IMR-90 (cell line): ENCODE measurements around the gene WARS2. TPM values are rescaled to one million over a fixed set of nuclear protein-coding genes. Genes with fewer than 3 reads are reported as not detected.

Experiments
- ATAC-seq: fragments of 200-7000 bp; cut with Tn5 transposase; 2 replicates; pipeline ENCODE4 v1.9.1; 2020; ENCODE audit warnings: low read depth, mild to moderate bottlenecking, moderate library complexity
- BruUV-seq: library from RNA; stranded (reverse); fragments of 400-500 nt; replicated peaks from 2 replicates; lab custom pipeline; 2021; lab: Mats Ljungman, UMichigan
- CTCF ChIA-PET: fragments of 300-600 bp; formaldehyde crosslinking; extraction: SDS; loops from one replicate; lab custom pipeline; 2021; ENCODE audit warnings: antibody characterized with exemption; lab: Yijun Ruan, JAX
- POLR2A ChIA-PET: fragments of 300-600 bp; sonication (Branson Sonifier 250); formaldehyde crosslinking; loops from one replicate; lab custom pipeline; 2022; ENCODE audit warnings: antibody characterized with exemption; ENCODE audit not compliant: unreplicated experiment; lab: Charles Lee
- DNase-seq: peaks from one replicate; pipeline ENCODE4 v3.0.0; 2013
- H2AFZ ChIP-seq: replicated peaks from 2 replicates; pipeline ENCODE3; 2013; ENCODE audit warnings: low read length, mild to moderate bottlenecking; ENCODE audit not compliant: poor library complexity
- H2AK5ac ChIP-seq: 2 replicates; pipeline ENCODE4 v1.6.1; 2013; ENCODE audit warnings: low read depth, low read length, inconsistent platforms
- H2AK9ac ChIP-seq: replicated peaks from 2 replicates; pipeline ENCODE3; 2013; ENCODE audit warnings: mild to moderate bottlenecking, low read depth, low read length, moderate library complexity; ENCODE audit not compliant: poor library complexity
- H2BK120ac ChIP-seq: 2 replicates; pipeline ENCODE4 v1.6.1; 2013; ENCODE audit warnings: low read depth, low read length, inconsistent platforms
- H2BK15ac ChIP-seq: 3 replicates; pipeline ENCODE4 v1.6.1; 2013; ENCODE audit warnings: low read depth, low read length, inconsistent platforms
- H2BK20ac ChIP-seq: 2 replicates; pipeline ENCODE4 v1.6.1; 2013; ENCODE audit warnings: low read depth, mild to moderate bottlenecking, inconsistent platforms, low read length, moderate library complexity
- H2BK5ac ChIP-seq: 2 replicates; pipeline ENCODE4 v1.6.1; 2013; ENCODE audit warnings: mild to moderate bottlenecking, low read depth, low read length, inconsistent platforms; ENCODE audit not compliant: poor library complexity, severe bottlenecking
- H3K14ac ChIP-seq: replicated peaks from 2 replicates; pipeline ENCODE4 v1.6.1; 2013; ENCODE audit warnings: low read depth, low read length, inconsistent platforms
- H3K18ac ChIP-seq: 2 replicates; pipeline ENCODE4 v1.6.1; 2013; ENCODE audit warnings: low read depth, low read length, control low read depth
- H3K23ac ChIP-seq: 2 replicates; pipeline ENCODE4 v1.6.1; 2013; ENCODE audit warnings: low read depth, low read length, inconsistent platforms
- H3K27ac ChIP-seq: 2 replicates; pipeline ENCODE4 v1.5.1; 2013; ENCODE audit warnings: mild to moderate bottlenecking, control low read depth, low read length; ENCODE audit not compliant: insufficient read depth
- H3K27me3 ChIP-seq: 2 replicates; pipeline ENCODE4 v1.6.1; 2013; ENCODE audit warnings: low read length; ENCODE audit not compliant: control insufficient read depth, insufficient read depth
- H3K36me3 ChIP-seq: 2 replicates; pipeline ENCODE4 v1.6.1; 2013; ENCODE audit warnings: low read length, mixed read lengths; ENCODE audit not compliant: control insufficient read depth, insufficient read depth
- H3K4ac ChIP-seq: 2 replicates; pipeline ENCODE4 v1.6.1; 2013; ENCODE audit warnings: low read depth, low read length, inconsistent platforms
- H3K4me1 ChIP-seq: 2 replicates; pipeline ENCODE4 v1.6.1; 2013; ENCODE audit warnings: low read length, mixed read lengths; ENCODE audit not compliant: control insufficient read depth, insufficient read depth
- H3K4me2 ChIP-seq: 2 replicates; pipeline ENCODE4 v1.6.1; 2013; ENCODE audit warnings: low read depth, mild to moderate bottlenecking, control low read depth, low read length, moderate library complexity
- H3K4me3 ChIP-seq: 2 replicates; pipeline ENCODE4 v1.5.1; 2013; ENCODE audit warnings: low read depth, mild to moderate bottlenecking, control low read depth, low read length, moderate library complexity; ENCODE audit not compliant: insufficient read depth
- H3K56ac ChIP-seq: 2 replicates; pipeline ENCODE4 v1.6.1; 2013; ENCODE audit warnings: low read length, inconsistent platforms; ENCODE audit not compliant: insufficient read depth; ENCODE audit errors: extremely low read depth
- H3K79me1 ChIP-seq, 2 experiments: 2 replicates each; pipeline ENCODE4 v1.6.1; 2013; ENCODE audit warnings: low read length in 2 of 2, inconsistent platforms in 1 of 2, low read depth in 1 of 2
- H3K9ac ChIP-seq: 2 replicates; pipeline ENCODE4 v1.6.1; 2013; ENCODE audit warnings: low read depth, low read length, control low read depth
- H3K9me1 ChIP-seq: 2 replicates; pipeline ENCODE4 v1.6.1; 2013; ENCODE audit warnings: low read length, inconsistent platforms; ENCODE audit not compliant: insufficient read depth
- H3K9me3 ChIP-seq: 2 replicates; pipeline ENCODE4 v1.6.1; 2013; ENCODE audit warnings: low read length; ENCODE audit not compliant: control insufficient read depth, insufficient read depth
- H4K20me1 ChIP-seq: 2 replicates; pipeline ENCODE4 v1.6.1; 2013; ENCODE audit warnings: low read length, inconsistent platforms; ENCODE audit not compliant: insufficient read depth
- H4K5ac ChIP-seq: 2 replicates; pipeline ENCODE4 v1.6.1; 2013; ENCODE audit warnings: mild to moderate bottlenecking, low read depth, low read length, control low read depth
- H4K8ac ChIP-seq, 2 experiments: 2 replicates each; pipeline ENCODE4 v1.6.1; 2013; ENCODE audit warnings: low read depth in 2 of 2, low read length in 2 of 2, control low read depth in 1 of 2, inconsistent platforms in 1 of 2
- H4K91ac ChIP-seq: 2 replicates; pipeline ENCODE4 v1.6.1; 2013; ENCODE audit warnings: low read depth, low read length, inconsistent platforms; ENCODE audit not compliant: insufficient read depth
- CEBPB ChIP-seq: IDR thresholded peaks from 2 replicates; pipeline ENCODE4 v1.6.1; 2012; ENCODE audit warnings: low read depth, low read length, improper control_type of control experiment
- CHD1 ChIP-seq: IDR thresholded peaks from 2 replicates; pipeline ENCODE4 v1.6.1; 2012; ENCODE audit warnings: low read depth, low read length, improper control_type of control experiment
- FOS ChIP-seq: fragments of 150-350 bp; IDR thresholded peaks from 2 replicates; pipeline ENCODE4 v1.6.1; 2016; ENCODE audit warnings: low read depth, low read length
- MAFK ChIP-seq: IDR thresholded peaks from 2 replicates; pipeline ENCODE4 v1.6.1; 2012; ENCODE audit warnings: low read depth, low read length, improper control_type of control experiment
- POLR2A ChIP-seq: IDR thresholded peaks from 2 replicates; pipeline ENCODE4 v1.6.1; 2012; ENCODE audit warnings: mild to moderate bottlenecking, low read depth, low read length
- RFX5 ChIP-seq: IDR thresholded peaks from 2 replicates; pipeline ENCODE4 v1.8.0; 2012; ENCODE audit warnings: low read depth, mild to moderate bottlenecking, low read length, moderate library complexity
- SMC3 ChIP-seq: fragments of 150-350 bp; IDR thresholded peaks from 2 replicates; pipeline ENCODE4 v1.6.1; 2016; ENCODE audit warnings: low read depth, mild to moderate bottlenecking, antibody characterized with exemption, low read length, moderate library complexity
- USF2 ChIP-seq: fragments of 150-350 bp; IDR thresholded peaks from 2 replicates; pipeline ENCODE4 v1.6.1; 2017; ENCODE audit warnings: mild to moderate bottlenecking, antibody characterized with exemption, low read length, low read depth
- whole genome bisulfite sequencing, 2 experiments: methylation state at CpG; one replicate each; pipeline versions ENCODE4 v1.1.5 to v1.1.7; 2013; ENCODE audit warnings: missing lambda C conversion rate in 2 of 2; ENCODE audit not compliant: insufficient read length in 1 of 2; ENCODE audit errors: extremely low coverage in 2 of 2; 5-methylcytosine and 5-hydroxymethylcytosine counted together
- dilution Hi-C: fragments of 300-500 bp; cut with HindIII; formaldehyde crosslinking; loops from one replicate; pipeline ENCODE4 v1.14.3; 2018; ENCODE audit warnings: low sequenced_read_pairs; ENCODE audit not compliant: unreplicated experiment
- in situ Hi-C: fragments of 300-500 bp; cut with MboI; formaldehyde crosslinking; loops from 3 replicates; pipeline ENCODE4 v1.14.3; 2019; ENCODE audit warnings: low sequenced_read_pairs, inconsistent platforms, mixed read lengths
- intact Hi-C: fragments of 100-400 bp; cut with micrococcal nuclease; formaldehyde crosslinking; loops from 2 replicates; pipeline ENCODE4 v1.10.0; 2022
- polyA plus RNA-seq, 3 experiments: library from polyadenylated mRNA; depleted of rRNA; stranded (reverse); fragments of >200 nt; gene quantifications; 2 replicates each; pipeline ENCODE4 v1.2.3, GENCODE V29; 2012; ENCODE audit warnings: low replicate concordance in 1 of 3
- total RNA-seq: library from RNA; depleted of rRNA; stranded (reverse); fragments of >200 nt; gene quantifications from 2 replicates; pipeline ENCODE4 v1.2.3, GENCODE V29; 2012

WARS2 gene
- total and polyA plus RNA-seq, 2 of the 4 experiments (the other 2 are of a cell fraction): 5.7 to 20.3 TPM

- Histone ChIP-seq H4K8ac (no peak overlapping the region), H3K18ac (no peak overlapping the region), H2BK20ac (no peak overlapping the region), H3K4ac (no peak overlapping the region), H3K27me3 (peaks cover 99% of the 10 kb centered on the region), H4K20me1 (no peaks in the 10 kb centered on the region), H3K9ac (no peak overlapping the region), H3K14ac (no peak overlapping the region), H3K9me3 (peaks cover 26% of the 10 kb centered on the region), H3K4me1 (no peaks in the 10 kb centered on the region), H3K4me2 (no peak overlapping the region), H2BK5ac (no peak overlapping the region), H2AK9ac (no peak overlapping the region), H4K5ac (no peak overlapping the region), H2BK15ac (no peak overlapping the region), H3K56ac (no peak overlapping the region), H3K4me3 (no peak overlapping the region), H2AFZ (no peak overlapping the region), H3K36me3 (no peaks in the 10 kb centered on the region), H3K9me1 (no peaks in the 10 kb centered on the region), H4K91ac (no peak overlapping the region), H2AK5ac (no peak overlapping the region), H2BK120ac (no peak overlapping the region), H3K23ac (no peak overlapping the region), H3K27ac (no peak overlapping the region), H3K79me1 (no peaks in the 10 kb centered on the region)
- intact Hi-C loops: no loop called here
- no TSS peak for BruUV-seq
- in situ Hi-C loops: no loop called here
- dilution Hi-C loops: no loop called here
- ATAC-seq (no peak), DNase-seq (no peak)
- POLR2A ChIA-PET: no interaction called here
- WGBS, 2 experiments: 20% methylated on average over 1 of the region's 8 CpGs; no CpG with 5 or more reads in 1 of the 2 experiments
- CTCF ChIA-PET: no interaction called here
- TF ChIP-seq SMC3: no peak
- no peak for TF ChIP-seq USF2
- TF ChIP-seq MAFK: no peak
- no peak for TF ChIP-seq CHD1
- no peak for TF ChIP-seq CEBPB
- TF ChIP-seq POLR2A: no peak
- no peak for TF ChIP-seq RFX5
- no peak for TF ChIP-seq FOS
Observed at GRCh38 chr1:118990513-118991152, 149.8 kb downstream of the WARS2 start.
